HepG2 (cell line): ENCODE data around the gene KIAA1614. TPM values are rescaled to one million over a fixed set of nuclear protein-coding genes. Genes with fewer than 3 reads are reported as not detected.

Experiments
- CEBPG ChIP-seq: IDR thresholded peaks from 2 replicates; pipeline ENCODE4 v1.6.1; 2016
- FIP1L1 ChIP-seq: fragments of 200-400 bp; formaldehyde crosslinking; IDR thresholded peaks from 2 replicates; pipeline ENCODE4 v1.6.1; 2018; ENCODE audit warnings: low read depth, mild to moderate bottlenecking, low read length, moderate library complexity, borderline replicate concordance; ENCODE audit not compliant: insufficient read depth
- FOXO1 ChIP-seq: sonication (generic); formaldehyde crosslinking; IDR thresholded peaks from 2 replicates; pipeline ENCODE4 v1.4.0; 2020; ENCODE audit warnings: missing genetic modification reagents
- GABPA ChIP-seq, 2 experiments: IDR thresholded peaks; 2 replicates each; pipeline ENCODE4 v1.6.1; 2011 to 2016; ENCODE audit warnings: low read depth in 2 of 2, low read length in 1 of 2, missing biosample characterization in 1 of 2, missing genetic modification characterization in 1 of 2
- HMG20A ChIP-seq: IDR thresholded peaks from 2 replicates; pipeline ENCODE4 v1.6.1; 2016; ENCODE audit warnings: borderline replicate concordance
- HMGXB3 ChIP-seq: sonication (generic); formaldehyde crosslinking; IDR thresholded peaks from 2 replicates; pipeline ENCODE4 v1.4.0; 2020; ENCODE audit warnings: missing genetic modification reagents, borderline replicate concordance
- IKZF1 ChIP-seq: fragments of 450-650 bp; IDR thresholded peaks from 2 replicates; pipeline ENCODE4 v1.7.1; 2016
- MATR3 ChIP-seq: sonication (generic); formaldehyde crosslinking; IDR thresholded peaks from 2 replicates; pipeline ENCODE4 v1.4.0; 2020; ENCODE audit warnings: missing genetic modification reagents
- PITX1 ChIP-seq: sonication (generic); formaldehyde crosslinking; IDR thresholded peaks from 2 replicates; pipeline ENCODE4 v1.5.1; 2020; ENCODE audit warnings: mild to moderate bottlenecking, missing genetic modification reagents
- PRPF4 ChIP-seq: fragments of 200-400 bp; formaldehyde crosslinking; IDR thresholded peaks from 2 replicates; pipeline ENCODE4 v1.6.1; 2016; ENCODE audit warnings: low read length, low read depth; ENCODE audit not compliant: poor library complexity, severe bottlenecking
- U2AF1 ChIP-seq: fragments of 200-400 bp; formaldehyde crosslinking; optimal IDR thresholded peaks from 2 replicates; pipeline ENCODE3; 2017; ENCODE audit warnings: mild to moderate bottlenecking, low read depth, low read length
- ZBTB21 ChIP-seq: sonication (generic); formaldehyde crosslinking; IDR thresholded peaks from 2 replicates; pipeline ENCODE4 v1.4.0; 2020; ENCODE audit warnings: missing genetic modification reagents
- ZFP62 ChIP-seq: sonication (generic); formaldehyde crosslinking; IDR thresholded peaks from 2 replicates; pipeline ENCODE4 v1.4.0; 2020; ENCODE audit warnings: missing genetic modification reagents
- ZMYM4 ChIP-seq: sonication (generic); formaldehyde crosslinking; IDR thresholded peaks from 2 replicates; pipeline ENCODE4 v1.8.1; 2023; ENCODE audit warnings: mild to moderate bottlenecking, missing genetic modification reagents
- ZNF281 ChIP-seq: sonication (generic); formaldehyde crosslinking; IDR thresholded peaks from 2 replicates; pipeline ENCODE4 v1.4.0; 2020; ENCODE audit warnings: missing genetic modification reagents, borderline replicate concordance
- ZNF720 ChIP-seq: sonication (generic); formaldehyde crosslinking; IDR thresholded peaks from 2 replicates; pipeline ENCODE4 v1.4.0; 2020; ENCODE audit warnings: missing genetic modification reagents
- ZNF790 ChIP-seq: sonication (generic); formaldehyde crosslinking; IDR thresholded peaks from 2 replicates; pipeline ENCODE4 v1.8.0; 2022; ENCODE audit warnings: missing genetic modification reagents, mild to moderate bottlenecking, borderline replicate concordance
- polyA plus RNA-seq, 8 experiments: library from polyadenylated mRNA; depleted of rRNA in 3 of 8; stranded (reverse) in 7 of 8; unstranded in 1 of 8; fragments of >200 nt; fragmentation: Illumina TruSeq in 4 of 8; extraction: Trizol in 4 of 8; gene quantifications; 2 replicates each; pipeline versions ENCODE4 v1.2.1 to v1.2.3, GENCODE V29; 2011 to 2016; ENCODE audit warnings: low read depth in 4 of 8, missing spikeins in 1 of 8, mixed read lengths in 1 of 8; ENCODE audit not compliant: insufficient read depth in 1 of 8
- total RNA-seq, 5 experiments: library from RNA; depleted of rRNA; stranded (reverse); fragments of >200 nt; fragmentation: Illumina TruSeq; extraction: Trizol; gene quantifications; 2 replicates each; pipeline ENCODE4 v1.2.3, GENCODE V29; 2016; ENCODE audit warnings: low read depth in 1 of 5
- TF ChIP-seq, protein P1 (sequence below): sonication (generic); formaldehyde crosslinking; IDR thresholded peaks from 2 replicates; pipeline ENCODE4 v1.8.0; 2022; ENCODE audit warnings: mild to moderate bottlenecking, missing genetic modification reagents, moderate library complexity

KIAA1614 gene
- total and polyA plus RNA-seq, 2 of the 13 experiments (the other 11 are each of a cell fraction or from before 2014, with no cell fraction given) = 0.15 to 0.77 TPM

DNA sequence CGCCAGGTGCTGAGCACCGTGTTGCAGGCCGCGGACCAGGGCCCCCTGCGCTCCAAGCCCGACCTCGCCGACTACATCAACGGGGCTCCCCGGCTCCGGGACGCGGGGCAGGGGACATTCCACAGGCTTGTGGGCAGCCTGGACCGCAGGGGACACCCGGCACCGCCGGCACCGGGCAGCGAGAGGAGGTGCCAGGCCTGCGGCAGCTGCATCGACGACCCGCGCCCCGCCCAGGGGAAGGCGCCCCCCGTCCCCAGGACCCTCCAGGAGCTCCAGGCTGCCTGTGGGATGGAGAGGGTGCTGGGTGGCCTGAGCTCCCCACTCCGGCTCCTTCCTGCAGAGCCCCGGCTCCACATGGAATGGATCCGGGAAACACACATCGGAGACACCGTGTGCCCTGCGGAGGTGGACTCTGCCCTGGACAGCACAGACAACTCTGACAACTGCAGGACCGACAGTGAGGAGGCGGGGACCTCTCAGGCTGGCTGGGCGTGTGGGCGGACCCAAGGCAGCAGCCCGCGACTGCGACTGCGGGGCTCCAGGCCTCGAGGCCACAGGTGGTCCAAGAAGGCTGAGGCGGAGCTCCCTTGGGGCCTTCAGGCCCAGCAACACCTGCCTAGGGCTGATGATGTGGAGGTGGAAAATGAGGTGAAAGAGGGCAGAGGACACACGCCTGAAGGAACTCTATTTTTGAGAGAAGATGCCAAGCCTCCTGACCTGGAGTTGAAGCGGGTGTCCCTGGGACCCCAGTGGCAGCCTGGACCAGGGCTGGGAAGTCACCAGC, 22.8 kb downstream of the KIAA1614 start (continued):
- TF ChIP-seq, protein P1, sequence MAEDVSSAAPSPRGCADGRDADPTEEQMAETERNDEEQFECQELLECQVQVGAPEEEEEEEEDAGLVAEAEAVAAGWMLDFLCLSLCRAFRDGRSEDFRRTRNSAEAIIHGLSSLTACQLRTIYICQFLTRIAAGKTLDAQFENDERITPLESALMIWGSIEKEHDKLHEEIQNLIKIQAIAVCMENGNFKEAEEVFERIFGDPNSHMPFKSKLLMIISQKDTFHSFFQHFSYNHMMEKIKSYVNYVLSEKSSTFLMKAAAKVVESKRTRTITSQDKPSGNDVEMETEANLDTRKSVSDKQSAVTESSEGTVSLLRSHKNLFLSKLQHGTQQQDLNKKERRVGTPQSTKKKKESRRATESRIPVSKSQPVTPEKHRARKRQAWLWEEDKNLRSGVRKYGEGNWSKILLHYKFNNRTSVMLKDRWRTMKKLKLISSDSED (CRISPR knock-in tag) = peak; percentile 70; the same call in 1 of the 2 replicates
- TF ChIP-seq ZFP62 (CRISPR knock-in tag) (no peak), ZBTB21 (CRISPR knock-in tag) (no peak), HMGXB3 (CRISPR knock-in tag) (no peak), PRPF4 (no peak), ZMYM4 (CRISPR knock-in tag) (peak; percentile 51; the same call in 1 of the 2 replicates), FIP1L1 (no peak), PITX1 (CRISPR knock-in tag) (no peak), FOXO1 (CRISPR knock-in tag) (peak; percentile 57; the same call in 1 of the 2 replicates), ZNF720 (CRISPR knock-in tag) (no peak), GABPA (IDR thresholded peaks at IDR 0.05; ENCODE audit: low read depth, low read length) (no peak; the same call in 1 of the 2 replicates), GABPA (CRISPR knock-in tag; IDR thresholded peaks at IDR 0.05; ENCODE audit: low read depth) (no peak), MATR3 (CRISPR knock-in tag) (no peak), U2AF1 (no peak), CEBPG (CRISPR knock-in tag) (no peak), ZNF790 (CRISPR knock-in tag) (no peak), HMG20A (CRISPR knock-in tag) (no peak), ZNF281 (peak; percentile 18; the same call in 1 of the 2 replicates), IKZF1 (no peak)
